T47D (cell line): ENCODE measurements around the gene SGPP1.
"Not testable (repeated sequence)": the region's sequence is repeated elsewhere in the genome, so short reads cannot be mapped to it uniquely, and the experiment has no call there.

Source experiments
- DNase-seq, 2 experiments: peaks; one replicate each; pipeline versions ENCODE4 v3.0.0 to v3.0.0-alpha.2; 2011 to 2012; ENCODE audit warnings: low read depth in 1 of 2, low spot score in 1 of 2
- JUND ChIP-seq: IDR thresholded peaks from 2 replicates; pipeline ENCODE4 v1.6.1; 2012; ENCODE audit warnings: low read depth
- in situ Hi-C: cut with HindIII; loops from 2 replicates; pipeline ENCODE4 v1.10.0; 2016; ENCODE audit warnings: low sequenced_read_pairs, low pct_unique_long_range_greater_than_20kb

SGPP1 gene

GRCh38 chr14:63713058-63713457 is 14.8 kb downstream of the SGPP1 start:
- TF ChIP-seq JUND, result no peak
- no peak for DNase-seq
- in situ Hi-C loops, result no loop called here

- DNase-seq, result no peak
- in situ Hi-C loops, result no loop called here
- TF ChIP-seq JUND, result no peak
Observed at GRCh38 chr14:63712123-63712522, 15.7 kb downstream of the SGPP1 start.

- in situ Hi-C loops, result no loop called here
- no peak for DNase-seq
Observed at GRCh38 chr14:63710497-63710896, 17.4 kb downstream of the SGPP1 start.

DNA sequence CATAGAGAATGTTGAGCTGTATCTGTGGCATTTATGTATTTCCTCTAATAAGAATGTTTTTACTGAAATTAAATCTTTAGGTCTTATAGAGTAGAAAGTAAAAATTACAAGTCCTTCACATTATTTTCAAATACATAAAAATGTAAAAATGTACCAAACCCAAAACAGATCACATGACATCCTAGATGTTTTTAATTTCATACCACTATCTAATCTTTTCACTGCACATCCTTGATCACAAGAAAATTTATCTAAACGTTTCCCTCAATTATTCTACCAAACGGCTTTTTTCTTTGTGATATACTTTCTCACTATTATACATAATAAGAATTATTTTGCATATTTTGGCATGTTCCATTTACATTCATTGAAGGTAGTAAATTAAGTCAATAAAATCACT is 18.3 kb downstream of the SGPP1 start:
- no peak for TF ChIP-seq JUND
- no peak for DNase-seq

More at GRCh38 chr14:63710497-63710896, 17.4 kb downstream of the SGPP1 start:
- no peak for TF ChIP-seq JUND

DNA sequence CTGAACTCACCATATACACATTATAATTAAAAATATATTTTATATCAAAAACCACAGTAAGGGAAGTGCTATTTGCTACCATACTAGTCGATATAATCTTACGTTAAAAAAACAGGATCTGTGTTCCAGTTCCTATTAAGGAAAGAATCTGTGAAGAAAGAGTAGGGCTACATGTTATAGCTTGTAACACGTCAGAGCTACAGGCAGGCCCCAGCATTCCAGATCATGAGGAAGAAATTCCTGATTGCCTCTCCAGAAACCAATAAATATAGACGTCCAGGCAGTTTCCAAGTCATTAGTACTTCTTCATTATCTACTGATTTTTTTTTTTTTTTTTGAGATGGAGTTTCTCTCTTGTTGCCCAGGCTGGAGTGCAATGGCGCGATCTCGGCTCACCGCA is 20.6 kb downstream of the SGPP1 start:
- no peak for DNase-seq
- no peak for TF ChIP-seq JUND
- in situ Hi-C loops, result no loop called here

More for the DNA sequence above, 18.3 kb downstream of the SGPP1 start:
- in situ Hi-C loops, result no loop called here

GRCh38 chr14:63705561-63706070 is 22.2 kb downstream of the SGPP1 start:
- no peak for TF ChIP-seq JUND
- no peak for DNase-seq
- in situ Hi-C loops, result no loop called here

GRCh38 chr14:63702530-63702929 is 25.3 kb downstream of the SGPP1 start:
- DNase-seq, in situ Hi-C loops: not testable (repeated sequence)

- no peak for TF ChIP-seq JUND
- in situ Hi-C loops, result no loop called here
- DNase-seq, result no peak
Observed at GRCh38 chr14:63701606-63702299, 26.1 kb downstream of the SGPP1 start.

DNA sequence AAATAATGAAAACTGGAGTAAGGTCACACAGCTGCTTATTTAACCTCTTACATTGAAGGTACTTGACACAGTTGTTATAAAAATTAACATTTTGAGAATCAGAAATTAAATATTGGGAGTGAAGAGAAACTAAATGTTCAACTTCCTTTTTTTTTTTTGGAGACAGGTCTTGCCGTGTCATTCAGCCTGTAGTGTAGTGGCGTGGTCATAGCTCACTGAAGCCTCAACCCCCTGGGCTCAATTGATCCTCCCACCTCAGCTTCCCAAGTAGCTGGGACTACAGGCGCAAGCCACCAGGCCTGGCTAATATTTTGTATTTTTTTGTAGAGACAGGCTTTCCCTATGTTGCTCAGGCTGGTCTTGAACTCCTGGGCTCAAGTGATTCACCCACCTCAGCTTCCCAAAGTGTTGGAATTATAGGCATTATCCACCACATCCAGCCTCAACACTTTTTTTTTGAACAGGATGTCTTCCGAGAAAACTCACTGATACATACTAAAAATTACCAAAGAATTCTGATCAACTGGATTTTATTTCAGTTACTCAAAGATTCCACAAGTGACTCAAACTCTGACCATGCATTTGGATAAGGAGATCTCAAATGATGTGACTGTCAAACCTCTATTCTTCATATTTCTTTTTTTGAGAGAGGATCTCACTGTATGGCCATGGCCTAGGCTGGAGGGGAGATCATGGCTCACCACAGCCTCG is 35.4 kb downstream of the SGPP1 start:
- TF ChIP-seq JUND, result no peak
- in situ Hi-C loops, result no loop called here
- DNase-seq, result no peak

DNA sequence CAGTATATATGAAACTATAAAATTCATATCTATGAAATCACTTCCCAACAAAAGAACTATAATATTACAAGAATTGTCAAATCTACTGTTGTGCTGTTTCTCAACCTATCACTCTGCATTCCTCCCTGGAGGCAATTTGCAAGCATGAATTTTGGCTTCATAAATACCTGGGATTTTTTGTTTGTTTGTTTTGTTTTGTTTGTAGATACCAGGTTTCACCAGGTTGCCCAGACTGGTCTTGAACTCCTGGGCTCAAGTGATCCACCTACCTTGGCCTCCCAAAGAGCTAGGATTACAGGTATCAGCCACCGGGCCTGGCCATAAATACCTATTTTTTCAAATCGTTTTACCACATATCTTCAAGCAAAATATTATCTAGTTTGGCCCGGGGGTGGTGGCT is 38.7 kb downstream of the SGPP1 start:
- in situ Hi-C loops, result no loop called here
- DNase-seq, result peak in 1 of 2 experiments; percentile 88
- TF ChIP-seq JUND, result peak; percentile 57; the same call in 1 of the 2 replicates

- in situ Hi-C loops, result no loop called here
- peak in 1 of 2 experiments; percentile 65 for DNase-seq
- TF ChIP-seq JUND, result no peak
Observed at GRCh38 chr14:63686926-63687325, 40.9 kb downstream of the SGPP1 start.

DNA sequence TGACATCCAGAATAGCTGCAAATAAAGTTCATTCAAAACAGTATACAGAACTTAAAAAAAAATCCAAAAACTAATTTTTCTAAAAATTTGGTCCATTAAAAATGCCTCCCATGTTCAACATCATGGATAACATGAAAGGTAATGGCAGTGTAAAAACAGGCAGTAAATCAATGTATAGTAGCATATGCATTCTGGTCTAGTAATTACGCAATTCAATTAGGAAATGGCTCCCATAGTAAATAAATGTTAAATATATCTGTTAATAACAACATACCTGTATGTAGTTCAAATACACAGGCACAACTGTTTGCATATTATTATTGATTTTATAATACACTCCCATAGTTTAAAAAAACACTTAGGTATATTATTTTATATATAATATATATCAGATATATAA is 42.5 kb downstream of the SGPP1 start:
- in situ Hi-C loops, result no loop called here
- no peak for DNase-seq
- TF ChIP-seq JUND, result no peak
